ENCODE measurements around the gene SGMS2.
"Not testable (repeated sequence)": the region's sequence is repeated elsewhere in the genome, so short reads cannot be mapped to it uniquely, and the experiment has no call there.

Gene SGMS2

GRCh38 chr4:107900508-107900907, 75.8 kb downstream of the SGMS2 start:
- Histone ChIP-seq H3K4me3 (ENCODE audit: low read depth in 1 of 2, low read length in 1 of 2) (no peak overlapping the region), H3K9me3 (no peaks in the 10 kb centered on the region), H3K27ac (no peak overlapping the region), H3K27me3 (no peaks in the 10 kb centered on the region), H3K36me3 (peaks cover 23% of the 10 kb centered on the region), H3K4me1 (ENCODE audit: control insufficient read depth in 1 of 2, insufficient read depth in 1 of 2, low read depth in 1 of 2, low read length in 1 of 2) (peaks cover 0 to 5% of the 10 kb centered on the region in 2 experiments)
- TF ChIP-seq CTCF (IDR thresholded peaks at IDR 0.05) = no peak

GRCh38 chr4:107901213-107901934, 76.6 kb downstream of the SGMS2 start:
- H3K36me3 ChIP-seq = peaks cover 23% of the 10 kb centered on the region
- H3K4me3 ChIP-seq (ENCODE audit: low read depth in 1 of 2, low read length in 1 of 2) = no peak overlapping the region
- no peaks in the 10 kb centered on the region for H3K9me3 ChIP-seq
- H3K27me3 ChIP-seq = no peaks in the 10 kb centered on the region
- H3K4me1 ChIP-seq (ENCODE audit: control insufficient read depth in 1 of 2, insufficient read depth in 1 of 2, low read depth in 1 of 2, low read length in 1 of 2) = peaks cover 0 to 5% of the 10 kb centered on the region in 2 experiments
- TF ChIP-seq CTCF (IDR thresholded peaks at IDR 0.05) = no peak
- no peak overlapping the region for H3K27ac ChIP-seq

GRCh38 chr4:107902715-107903114, 78.0 kb downstream of the SGMS2 start:
- peaks cover 0 to 5% of the 10 kb centered on the region in 2 experiments for H3K4me1 ChIP-seq (ENCODE audit: control insufficient read depth in 1 of 2, insufficient read depth in 1 of 2, low read depth in 1 of 2, low read length in 1 of 2)
- no peak overlapping the region for H3K27ac ChIP-seq
- no peaks in the 10 kb centered on the region for H3K27me3 ChIP-seq
- H3K9me3 ChIP-seq = no peaks in the 10 kb centered on the region
- no peak overlapping the region for H3K4me3 ChIP-seq (ENCODE audit: low read depth in 1 of 2, low read length in 1 of 2)
- H3K36me3 ChIP-seq = peaks cover 23% of the 10 kb centered on the region
- no peak for TF ChIP-seq CTCF (IDR thresholded peaks at IDR 0.05)

GRCh38 chr4:107905082-107905481, 80.3 kb downstream of the SGMS2 start:
- not testable (repeated sequence) for H3K27me3 ChIP-seq; H3K27ac ChIP-seq; H3K4me3 ChIP-seq (ENCODE audit: low read depth in 1 of 2, low read length in 1 of 2); H3K9me3 ChIP-seq; H3K4me1 ChIP-seq (ENCODE audit: control insufficient read depth in 1 of 2, insufficient read depth in 1 of 2, low read depth in 1 of 2, low read length in 1 of 2)
- H3K36me3 ChIP-seq = peaks cover 24% of the 10 kb centered on the region

GRCh38 chr4:107906458-107907100, 81.8 kb downstream of the SGMS2 start:
- no peaks in the 10 kb centered on the region for H3K9me3 ChIP-seq
- H3K27me3 ChIP-seq = no peaks in the 10 kb centered on the region
- no peak overlapping the region for H3K27ac ChIP-seq
- H3K4me3 ChIP-seq (ENCODE audit: low read depth in 1 of 2, low read length in 1 of 2) = no peak overlapping the region
- H3K36me3 ChIP-seq = peaks cover 27% of the 10 kb centered on the region
- no peaks in the 10 kb centered on the region for H3K4me1 ChIP-seq (ENCODE audit: control insufficient read depth in 1 of 2, insufficient read depth in 1 of 2, low read depth in 1 of 2, low read length in 1 of 2)
- TF ChIP-seq CTCF (IDR thresholded peaks at IDR 0.05) = no peak

GRCh38 chr4:107908377-107908776, 83.6 kb downstream of the SGMS2 start:
- H3K4me3 ChIP-seq (ENCODE audit: low read depth in 1 of 2, low read length in 1 of 2) = no peak overlapping the region
- no peaks in the 10 kb centered on the region for H3K9me3 ChIP-seq
- peaks cover 23% of the 10 kb centered on the region for H3K36me3 ChIP-seq
- no peak overlapping the region for H3K27ac ChIP-seq
- no peak for TF ChIP-seq CTCF (IDR thresholded peaks at IDR 0.05)
- peaks cover 0 to 4% of the 10 kb centered on the region in 2 experiments for H3K4me1 ChIP-seq (ENCODE audit: control insufficient read depth in 1 of 2, insufficient read depth in 1 of 2, low read depth in 1 of 2, low read length in 1 of 2)
- no peaks in the 10 kb centered on the region for H3K27me3 ChIP-seq
